CD4-positive, alpha-beta memory T cell (primary cell): Measurements from ENCODE around the gene CLIP2. TPM values are rescaled to one million over a fixed set of nuclear protein-coding genes. Genes with fewer than 3 reads are reported as not detected.
"Not testable (repeated sequence)": the region's sequence is repeated elsewhere in the genome, so short reads cannot be mapped to it uniquely, and the experiment has no call there.

Experiments
- CTCF ChIA-PET: fragments of 350-600 bp; sonication (Branson Sonifier 250); formaldehyde crosslinking; loops from one replicate; lab custom pipeline; 2021; ENCODE audit warnings: inconsistent platforms; ENCODE audit not compliant: partially characterized antibody; lab: Charles Lee
- POLR2A ChIA-PET: fragments of 350-600 bp; sonication (Branson Sonifier 250); formaldehyde crosslinking; loops from one replicate; lab custom pipeline; 2021; ENCODE audit not compliant: partially characterized antibody; lab: Charles Lee
- DNase-seq, 5 donors: peaks; one replicate each; pipeline versions ENCODE4 v3.0.0 to v3.0.0-alpha.2; 2020 to 2022; ENCODE audit warnings: mixed read lengths in 1 of 5
- H3K27ac ChIP-seq: one replicate; pipeline ENCODE4 v1.7.0; 2013; ENCODE audit warnings: low read depth, low read length
- H3K27me3 ChIP-seq: 2 replicates; pipeline ENCODE4 v1.7.0; 2013; ENCODE audit warnings: mild to moderate bottlenecking, low read length, moderate library complexity; ENCODE audit not compliant: insufficient read depth
- H3K36me3 ChIP-seq: 2 replicates; pipeline ENCODE4 v1.7.0; 2013; ENCODE audit warnings: mild to moderate bottlenecking, low read length, moderate library complexity; ENCODE audit not compliant: insufficient read depth
- H3K4me1 ChIP-seq: 2 replicates; pipeline ENCODE4 v1.7.0; 2013; ENCODE audit warnings: mild to moderate bottlenecking, low read length, moderate library complexity; ENCODE audit not compliant: insufficient read depth
- H3K4me3 ChIP-seq, 2 donors: one replicate each; pipeline ENCODE4 v1.7.0; 2013; ENCODE audit warnings: low read length in 2 of 2, mild to moderate bottlenecking in 1 of 2
- H3K9me3 ChIP-seq, 2 donors: one replicate each; pipeline ENCODE4 v1.7.0; 2013; ENCODE audit warnings: low read length in 2 of 2, control low read depth in 1 of 2; ENCODE audit not compliant: control insufficient read depth in 1 of 2
- H3K27ac Mint-ChIP-seq, 7 donors: one replicate each; pipeline ENCODE4 v1.8.0; 2020 to 2021; ENCODE audit warnings: mixed read lengths in 7 of 7, mild to moderate bottlenecking in 6 of 7, inconsistent platforms in 3 of 7, moderate library complexity in 3 of 7
- H3K27me3 Mint-ChIP-seq, 2 donors: one replicate each; pipeline ENCODE4 v1.8.0; 2020 to 2021; ENCODE audit warnings: mixed read lengths in 2 of 2
- H3K36me3 Mint-ChIP-seq, 2 donors: one replicate each; pipeline ENCODE4 v1.8.0; 2020 to 2021; ENCODE audit warnings: mixed read lengths in 2 of 2, inconsistent platforms in 1 of 2, mild to moderate bottlenecking in 1 of 2
- H3K4me1 Mint-ChIP-seq, 4 donors: one replicate each; pipeline ENCODE4 v1.8.0; 2020 to 2021; ENCODE audit warnings: mixed read lengths in 4 of 4, mild to moderate bottlenecking in 1 of 4
- H3K4me3 Mint-ChIP-seq, 8 donors: one replicate each; pipeline ENCODE4 v1.8.0; 2020 to 2021; ENCODE audit warnings: mixed read lengths in 8 of 8, mild to moderate bottlenecking in 7 of 8, moderate library complexity in 6 of 8, inconsistent platforms in 3 of 8
- H3K9me3 Mint-ChIP-seq, 8 donors: one replicate each; pipeline ENCODE4 v1.8.0; 2020 to 2021; ENCODE audit warnings: mixed read lengths in 8 of 8, mild to moderate bottlenecking in 5 of 8, inconsistent platforms in 3 of 8, moderate library complexity in 1 of 8
- intact Hi-C: fragments of 100-400 bp; cut with micrococcal nuclease; formaldehyde crosslinking; loops from one replicate; pipeline ENCODE4 v1.15.1; 2023
- polyA plus RNA-seq, 2 donors: library from polyadenylated mRNA; unstranded; fragments of 300-500 nt; fragmentation: Illumina TruSeq; gene quantifications; one replicate each; pipeline ENCODE4 v1.2.3, GENCODE V29; 2021
- total RNA-seq, 2 experiments: library from RNA; stranded (reverse); gene quantifications; one replicate each; pipeline ENCODE4 v1.2.3, GENCODE V29; 2021

CLIP2 gene
- total and polyA plus RNA-seq, 4 experiments from 2014 or later: 0.15 to 5.7 (median 1.7) TPM

DNA sequence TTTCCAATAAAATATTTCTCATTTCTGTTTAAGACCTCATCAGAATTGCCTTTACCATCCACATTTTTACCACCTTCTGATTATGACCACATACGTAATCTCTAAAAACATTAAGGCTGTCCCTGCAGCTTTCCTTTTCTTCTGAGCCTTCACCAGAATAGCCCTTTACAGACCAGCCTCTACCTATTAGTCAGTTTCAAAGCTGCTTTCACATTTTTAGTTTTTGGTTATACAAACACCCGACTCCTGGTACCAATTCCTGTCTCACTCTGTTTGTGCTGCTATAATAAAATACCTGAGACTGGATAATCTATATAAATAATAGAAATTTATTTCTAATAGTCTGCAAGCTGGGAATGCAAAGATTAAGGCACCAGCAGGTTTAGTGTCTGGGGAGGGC, 149.1 kb downstream of the CLIP2 start:
- Histone ChIP-seq H3K27me3 (no peaks in the 10 kb centered on the region), H3K4me1 (no peaks in the 10 kb centered on the region), H3K4me3 (no peak overlapping the region), H3K9me3 (no peaks in the 10 kb centered on the region), H3K27ac (no peak overlapping the region), H3K36me3 (no peaks in the 10 kb centered on the region)
- H3K9me3 Mint-ChIP-seq: peaks cover 0 to 20% (median 12%) of the 10 kb centered on the region in 8 donors
- intact Hi-C loops: no loop called here
- ChIA-PET CTCF (no interaction called here), POLR2A (no interaction called here)
- DNase-seq: no peak
- H3K27ac Mint-ChIP-seq: no peak overlapping the region
- no peaks in the 10 kb centered on the region for H3K4me1 Mint-ChIP-seq
- peaks cover 0 to 1% of the 10 kb centered on the region in 2 donors for H3K27me3 Mint-ChIP-seq
- no peak overlapping the region for H3K4me3 Mint-ChIP-seq
- H3K36me3 Mint-ChIP-seq: peaks cover 0 to 5% of the 10 kb centered on the region in 2 donors

GRCh38 chr7:74439541-74439940, 150.3 kb downstream of the CLIP2 start:
- no peak overlapping the region for H3K27ac Mint-ChIP-seq
- peaks cover 0 to 20% (median 12%) of the 10 kb centered on the region in 8 donors for H3K9me3 Mint-ChIP-seq
- H3K9me3 ChIP-seq: no peaks in the 10 kb centered on the region
- H3K27ac ChIP-seq: no peak overlapping the region
- POLR2A ChIA-PET: no interaction called here
- intact Hi-C loops: no loop called here
- H3K4me3 ChIP-seq: no peak overlapping the region
- no peaks in the 10 kb centered on the region for H3K36me3 ChIP-seq
- CTCF ChIA-PET: interaction anchor here (1.0 to 1.6 kb wide), 2 partner anchors 10 to 39 kb away, joined by 4 to 5 read pairs; no protein-coding TSS in a partner anchor
- no peaks in the 10 kb centered on the region for H3K4me1 ChIP-seq
- no peaks in the 10 kb centered on the region for H3K4me1 Mint-ChIP-seq
- no peak overlapping the region for H3K4me3 Mint-ChIP-seq
- H3K27me3 Mint-ChIP-seq: peaks cover 0 to 1% of the 10 kb centered on the region in 2 donors
- DNase-seq: no peak
- H3K27me3 ChIP-seq: no peaks in the 10 kb centered on the region
- H3K36me3 Mint-ChIP-seq: peaks cover 0 to 5% of the 10 kb centered on the region in 2 donors

DNA sequence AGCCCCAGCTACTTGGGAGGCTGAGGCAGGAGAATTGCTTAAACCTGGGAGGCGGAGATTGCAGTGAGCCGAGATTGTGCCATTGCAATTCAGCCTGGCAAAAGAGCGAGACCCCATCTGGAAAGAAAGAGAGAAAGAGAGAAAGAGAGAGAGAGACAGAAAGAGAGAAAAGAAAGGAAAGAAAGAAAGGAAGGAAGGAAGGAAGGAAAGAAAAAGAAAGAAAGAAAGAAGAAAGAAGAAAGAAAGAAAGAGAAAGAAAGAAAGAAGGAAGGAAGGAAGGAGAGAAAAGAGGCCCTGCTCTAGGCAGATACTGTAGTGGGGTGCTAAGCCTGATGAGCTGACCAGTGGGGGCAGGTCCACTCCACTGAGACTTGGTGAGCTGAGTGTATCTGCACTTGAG, 150.9 kb downstream of the CLIP2 start:
- H3K9me3 ChIP-seq, POLR2A ChIA-PET, H3K27me3 Mint-ChIP-seq, H3K4me1 ChIP-seq, H3K36me3 ChIP-seq, H3K27ac Mint-ChIP-seq, H3K4me1 Mint-ChIP-seq, H3K4me3 ChIP-seq, H3K36me3 Mint-ChIP-seq, H3K4me3 Mint-ChIP-seq, H3K27me3 ChIP-seq, DNase-seq, intact Hi-C loops, H3K27ac ChIP-seq: not testable (repeated sequence)
- H3K9me3 Mint-ChIP-seq: peaks cover 0 to 20% (median 12%) of the 10 kb centered on the region in 8 donors
- CTCF ChIA-PET: interaction anchor here (1.0 to 1.6 kb wide), 2 partner anchors 10 to 39 kb away, joined by 4 to 5 read pairs; no protein-coding TSS in a partner anchor

- H3K4me1 Mint-ChIP-seq: no peaks in the 10 kb centered on the region
- no peaks in the 10 kb centered on the region for H3K9me3 ChIP-seq
- no peaks in the 10 kb centered on the region for H3K4me1 ChIP-seq
- H3K36me3 ChIP-seq: no peaks in the 10 kb centered on the region
- ChIA-PET CTCF (no interaction called here), POLR2A (no interaction called here)
- no peak overlapping the region for H3K4me3 ChIP-seq
- no peaks in the 10 kb centered on the region for H3K27me3 ChIP-seq
- no peak for DNase-seq
- peaks cover 0 to 16% (median 9%) of the 10 kb centered on the region in 8 donors for H3K9me3 Mint-ChIP-seq
- intact Hi-C loops: no loop called here
- H3K27me3 Mint-ChIP-seq: peaks cover 0 to 1% of the 10 kb centered on the region in 2 donors
- no peak overlapping the region for H3K4me3 Mint-ChIP-seq
- no peak overlapping the region for H3K27ac Mint-ChIP-seq
- H3K36me3 Mint-ChIP-seq: peaks cover 0 to 5% of the 10 kb centered on the region in 2 donors
- H3K27ac ChIP-seq: no peak overlapping the region
Observed at GRCh38 chr7:74441801-74442200, 152.6 kb downstream of the CLIP2 start.

DNA sequence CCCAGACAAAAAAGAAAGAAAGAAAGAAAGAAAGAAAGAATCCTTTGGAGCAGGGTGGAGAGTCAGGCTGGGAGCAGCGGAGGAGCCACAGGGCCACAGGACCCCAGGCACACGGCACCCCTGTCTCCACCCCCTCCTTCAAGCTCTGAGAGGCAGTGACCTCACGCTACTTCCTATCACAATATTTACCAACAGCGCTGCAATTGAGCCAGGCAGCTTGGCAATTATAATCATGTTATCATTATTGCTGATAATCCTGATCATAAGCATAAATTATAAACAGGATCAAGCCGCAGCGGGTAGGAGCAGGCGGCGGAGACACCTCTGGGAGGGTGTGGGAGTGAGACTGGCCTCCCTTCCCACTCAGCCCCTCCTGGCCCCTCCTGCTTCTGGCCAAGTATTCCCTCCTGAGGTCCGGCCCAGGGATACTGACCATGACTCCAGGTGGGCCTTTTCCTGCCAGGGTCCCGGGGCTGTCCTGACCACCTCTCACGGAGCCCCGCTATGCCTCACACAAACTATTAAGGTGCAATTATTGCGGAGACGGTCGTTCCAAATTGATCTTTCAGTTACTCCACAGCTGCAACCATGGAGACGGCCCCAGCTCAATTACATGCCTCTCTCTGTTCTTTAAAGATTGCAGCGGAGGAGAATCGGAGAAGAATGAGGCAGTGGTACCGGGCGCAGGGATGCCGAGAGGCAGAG, 154.5 kb downstream of the CLIP2 start:
- CTCF ChIA-PET: no interaction called here
- Mint-ChIP-seq H3K27me3 (peaks cover 0 to 1% of the 10 kb centered on the region in 2 donors), H3K27ac (no peak overlapping the region), H3K36me3 (no peaks in the 10 kb centered on the region), H3K4me3 (no peak overlapping the region), H3K9me3 (peaks cover 0 to 3% (median 0%) of the 10 kb centered on the region in 8 donors), H3K4me1 (no peaks in the 10 kb centered on the region)
- Histone ChIP-seq H3K27ac (no peak overlapping the region), H3K4me3 (no peak overlapping the region), H3K9me3 (no peaks in the 10 kb centered on the region), H3K36me3 (no peaks in the 10 kb centered on the region), H3K27me3 (no peaks in the 10 kb centered on the region), H3K4me1 (no peaks in the 10 kb centered on the region)
- POLR2A ChIA-PET: no interaction called here
- no peak for DNase-seq
- intact Hi-C loops: no loop called here

- no peak overlapping the region for H3K4me3 ChIP-seq
- no peaks in the 10 kb centered on the region for H3K36me3 ChIP-seq
- peaks cover 18% of the 10 kb centered on the region for H3K4me1 ChIP-seq
- H3K4me3 Mint-ChIP-seq: no peak overlapping the region
- peak overlapping the region in 1 of 7 donors; percentile 36 for H3K27ac Mint-ChIP-seq
- ChIA-PET CTCF (interaction anchor here (0.6 to 2.6 kb wide), 14 partner anchors 9 to 624 kb away, joined by 3 to 53 read pairs (median 4); no protein-coding TSS in a partner anchor), POLR2A (no interaction called here)
- no peak for DNase-seq
- no peaks in the 10 kb centered on the region for H3K9me3 ChIP-seq
- H3K27ac ChIP-seq: no peak overlapping the region
- H3K27me3 Mint-ChIP-seq: peaks cover 0 to 1% of the 10 kb centered on the region in 2 donors
- H3K27me3 ChIP-seq: no peaks in the 10 kb centered on the region
- no peaks in the 10 kb centered on the region for H3K9me3 Mint-ChIP-seq
- peaks cover 0 to 5% of the 10 kb centered on the region in 2 donors for H3K36me3 Mint-ChIP-seq
- intact Hi-C loops: no loop called here
- H3K4me1 Mint-ChIP-seq: peaks cover 14 to 25% (median 19%) of the 10 kb centered on the region in 4 donors
Observed at GRCh38 chr7:74449144-74449543, 159.9 kb downstream of the CLIP2 start.

DNA sequence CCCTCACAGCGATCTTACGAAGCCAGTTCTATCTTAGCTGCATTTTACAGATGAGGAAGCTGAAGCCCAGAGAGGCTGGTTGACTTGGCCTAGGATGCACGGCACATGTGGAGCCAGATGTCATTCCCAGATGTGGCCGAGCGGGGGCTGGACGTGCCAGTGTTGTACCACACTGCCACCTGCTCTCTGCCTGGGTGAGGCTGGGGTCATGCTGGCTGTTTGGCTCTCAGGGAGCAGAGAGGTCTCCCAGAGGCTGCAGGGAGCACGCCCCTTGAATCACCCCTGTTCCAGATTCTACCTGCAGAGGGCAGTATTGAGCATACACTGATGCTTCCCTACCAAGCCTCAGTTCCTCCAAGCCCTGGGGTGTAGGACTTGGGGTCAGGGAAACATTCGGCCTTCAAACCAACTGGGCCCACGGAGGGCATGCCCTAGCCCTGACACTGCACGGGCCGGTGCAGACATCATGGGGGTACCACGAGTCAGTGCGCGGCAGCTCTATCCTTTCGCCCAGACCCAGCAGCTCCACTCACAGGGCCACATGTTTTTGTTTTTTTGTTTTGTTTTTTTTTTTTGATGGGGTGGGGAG, 160.7 kb downstream of the CLIP2 start:
- DNase-seq: peak; percentile 59 to 67 (median 63)
- H3K9me3 ChIP-seq: no peaks in the 10 kb centered on the region
- no peak overlapping the region for H3K27ac ChIP-seq
- peaks cover 22% of the 10 kb centered on the region for H3K4me1 ChIP-seq
- no peaks in the 10 kb centered on the region for H3K27me3 ChIP-seq
- ChIA-PET POLR2A (no interaction called here), CTCF (interaction anchor here (0.6 to 2.6 kb wide), 20 partner anchors 8 to 250 kb away, joined by 3 to 53 read pairs (median 3); no protein-coding TSS in a partner anchor)
- peak overlapping the region; percentile 26 to 89 (median 74) for H3K27ac Mint-ChIP-seq
- peak overlapping the region in 1 of 8 donors; percentile 71 for H3K4me3 Mint-ChIP-seq
- peaks cover 0 to 1% of the 10 kb centered on the region in 2 donors for H3K27me3 Mint-ChIP-seq
- peaks cover 14 to 25% (median 19%) of the 10 kb centered on the region in 4 donors for H3K4me1 Mint-ChIP-seq
- no peaks in the 10 kb centered on the region for H3K36me3 ChIP-seq
- no peaks in the 10 kb centered on the region for H3K9me3 Mint-ChIP-seq
- intact Hi-C loops: loop anchor here (1.0 kb wide), 1 partner anchor 116 kb away; no protein-coding TSS in a partner anchor
- H3K4me3 ChIP-seq: no peak overlapping the region
- peaks cover 0 to 5% of the 10 kb centered on the region in 2 donors for H3K36me3 Mint-ChIP-seq
